ENCODE data around the gene TAMM41. TPM values are rescaled to one million over a fixed set of nuclear protein-coding genes. Genes with fewer than 3 reads are reported as not detected.
A peak's percentile ranks its signal among the peaks of the same experiment; 100 is the strongest.

TAMM41 gene
- total RNA-seq, 1 donor from 2014 or later = 13.9 TPM

- peaks cover 3% of the 10 kb centered on the region for H3K27me3 Mint-ChIP-seq (ENCODE audit: low read depth, unreplicated experiment)
- H3K4me2 ChIP-seq (ENCODE audit: low read length) = no peak overlapping the region
- H3K4me1 ChIP-seq (ENCODE audit: insufficient read depth, low read length) = no peaks in the 10 kb centered on the region
- H3K9ac ChIP-seq (ENCODE audit: low read length) = no peak overlapping the region
- H3K36me3 Mint-ChIP-seq (ENCODE audit: low read depth, unreplicated experiment) = peaks cover 24% of the 10 kb centered on the region
- DNase-seq (ENCODE audit: low read depth) (no peak), FAIRE-seq (no peak)
- no peak overlapping the region for H2AFZ ChIP-seq (ENCODE audit: low read depth, low read length)
- H3K36me3 ChIP-seq (ENCODE audit: insufficient read depth, low read length) = no peaks in the 10 kb centered on the region
- no peaks in the 10 kb centered on the region for H3K27me3 ChIP-seq (ENCODE audit: insufficient read depth, low read length)
- H4K20me1 ChIP-seq (ENCODE audit: insufficient read depth, low read length) = no peaks in the 10 kb centered on the region
- H3K79me2 ChIP-seq (ENCODE audit: insufficient read depth, low read length) = no peaks in the 10 kb centered on the region
- H3K4me3 Mint-ChIP-seq (ENCODE audit: unreplicated experiment) = peak overlapping the region; percentile 5
- no peaks in the 10 kb centered on the region for H3K9me3 ChIP-seq (ENCODE audit: insufficient read depth, low read depth, low read length)
- no peaks in the 10 kb centered on the region for H3K4me1 Mint-ChIP-seq (ENCODE audit: low read depth, unreplicated experiment)
- no peak overlapping the region for H3K27ac ChIP-seq (ENCODE audit: low read depth, low read length)
- no peak overlapping the region for H3K27ac Mint-ChIP-seq (ENCODE audit: unreplicated experiment)
- no peak overlapping the region for H3K4me3 ChIP-seq (ENCODE audit: insufficient read depth, low read depth, low read length)
- H3K9me3 Mint-ChIP-seq (ENCODE audit: unreplicated experiment) = peaks cover 3% of the 10 kb centered on the region
- no peak for TF ChIP-seq CTCF (IDR thresholded peaks at IDR 0.05; ENCODE audit: insufficient read depth, low read depth, low read length)
- TF ChIP-seq EZH2 (IDR thresholded peaks at IDR 0.05; ENCODE audit: insufficient read depth, low read length) = no peak
Observed at GRCh38 chr3:11779626-11780025, 67.1 kb downstream of the TAMM41 start.

GRCh38 chr3:11778248-11778647, 68.4 kb downstream of the TAMM41 start:
- Mint-ChIP-seq H3K4me3 (ENCODE audit: unreplicated experiment) (no peak overlapping the region), H3K4me1 (ENCODE audit: low read depth, unreplicated experiment) (no peaks in the 10 kb centered on the region), H3K27ac (ENCODE audit: unreplicated experiment) (no peak overlapping the region), H3K27me3 (ENCODE audit: low read depth, unreplicated experiment) (peaks cover 3% of the 10 kb centered on the region), H3K9me3 (ENCODE audit: unreplicated experiment) (peaks cover 3% of the 10 kb centered on the region), H3K36me3 (ENCODE audit: low read depth, unreplicated experiment) (peaks cover 22% of the 10 kb centered on the region)
- H4K20me1 ChIP-seq (ENCODE audit: insufficient read depth, low read length) = no peaks in the 10 kb centered on the region
- H3K36me3 ChIP-seq (ENCODE audit: insufficient read depth, low read length) = no peaks in the 10 kb centered on the region
- no peak overlapping the region for H3K4me2 ChIP-seq (ENCODE audit: low read length)
- no peaks in the 10 kb centered on the region for H3K9me3 ChIP-seq (ENCODE audit: insufficient read depth, low read depth, low read length)
- H3K27me3 ChIP-seq (ENCODE audit: insufficient read depth, low read length) = no peaks in the 10 kb centered on the region
- H3K27ac ChIP-seq (ENCODE audit: low read depth, low read length) = no peak overlapping the region
- no peak overlapping the region for H2AFZ ChIP-seq (ENCODE audit: low read depth, low read length)
- H3K9ac ChIP-seq (ENCODE audit: low read length) = no peak overlapping the region
- H3K4me3 ChIP-seq (ENCODE audit: insufficient read depth, low read depth, low read length) = no peak overlapping the region
- FAIRE-seq (no peak), DNase-seq (ENCODE audit: low read depth) (no peak)
- H3K79me2 ChIP-seq (ENCODE audit: insufficient read depth, low read length) = no peaks in the 10 kb centered on the region
- no peak for TF ChIP-seq EZH2 (IDR thresholded peaks at IDR 0.05; ENCODE audit: insufficient read depth, low read length)
- no peak for TF ChIP-seq CTCF (IDR thresholded peaks at IDR 0.05; ENCODE audit: insufficient read depth, low read depth, low read length)
- H3K4me1 ChIP-seq (ENCODE audit: insufficient read depth, low read length) = no peaks in the 10 kb centered on the region

GRCh38 chr3:11776346-11776745, 70.3 kb downstream of the TAMM41 start:
- Histone ChIP-seq H3K4me1 (ENCODE audit: insufficient read depth, low read length) (no peaks in the 10 kb centered on the region), H3K79me2 (ENCODE audit: insufficient read depth, low read length) (no peaks in the 10 kb centered on the region), H3K36me3 (ENCODE audit: insufficient read depth, low read length) (no peaks in the 10 kb centered on the region), H4K20me1 (ENCODE audit: insufficient read depth, low read length) (no peaks in the 10 kb centered on the region), H3K27me3 (ENCODE audit: insufficient read depth, low read length) (no peaks in the 10 kb centered on the region), H3K27ac (ENCODE audit: low read depth, low read length) (no peak overlapping the region), H3K9me3 (ENCODE audit: insufficient read depth, low read depth, low read length) (no peaks in the 10 kb centered on the region), H3K9ac (ENCODE audit: low read length) (no peak overlapping the region), H2AFZ (ENCODE audit: low read depth, low read length) (no peak overlapping the region), H3K4me3 (ENCODE audit: insufficient read depth, low read depth, low read length) (no peak overlapping the region), H3K4me2 (ENCODE audit: low read length) (no peak overlapping the region)
- Mint-ChIP-seq H3K4me3 (ENCODE audit: unreplicated experiment) (no peak overlapping the region), H3K9me3 (ENCODE audit: unreplicated experiment) (peaks cover 3% of the 10 kb centered on the region), H3K4me1 (ENCODE audit: low read depth, unreplicated experiment) (no peaks in the 10 kb centered on the region), H3K36me3 (ENCODE audit: low read depth, unreplicated experiment) (peaks cover 18% of the 10 kb centered on the region), H3K27ac (ENCODE audit: unreplicated experiment) (no peak overlapping the region), H3K27me3 (ENCODE audit: low read depth, unreplicated experiment) (peaks cover 3% of the 10 kb centered on the region)
- no peak for TF ChIP-seq EZH2 (IDR thresholded peaks at IDR 0.05; ENCODE audit: insufficient read depth, low read length)
- no peak for TF ChIP-seq CTCF (IDR thresholded peaks at IDR 0.05; ENCODE audit: insufficient read depth, low read depth, low read length)
- DNase-seq (ENCODE audit: low read depth) (no peak), FAIRE-seq (no peak)
